Muscle layer of colon (tissue), 2 donors: Measurements from ENCODE around the gene NDUFS7.
A peak's percentile ranks its signal among the peaks of the same experiment; 100 is the strongest.

ENCODE experiments used
- H3K27ac ChIP-seq: one replicate; pipeline ENCODE4 v1.7.0; 2013; ENCODE audit warnings: low read depth, mild to moderate bottlenecking, low read length, moderate library complexity
- H3K27me3 ChIP-seq, 2 donors: one replicate each; pipeline ENCODE4 v1.7.0; 2013; ENCODE audit warnings: low read length in 2 of 2, mild to moderate bottlenecking in 2 of 2; ENCODE audit not compliant: insufficient read depth in 2 of 2, control insufficient read depth in 1 of 2
- H3K36me3 ChIP-seq: one replicate; pipeline ENCODE4 v1.7.0; 2013; ENCODE audit warnings: mild to moderate bottlenecking, low read length; ENCODE audit not compliant: insufficient read depth
- H3K4me1 ChIP-seq: one replicate; pipeline ENCODE4 v1.7.0; 2013; ENCODE audit warnings: mild to moderate bottlenecking, low read length; ENCODE audit not compliant: insufficient read depth
- H3K4me3 ChIP-seq, 2 donors: one replicate each; pipeline ENCODE4 v1.7.0; 2013; ENCODE audit warnings: low read length in 2 of 2, low read depth in 1 of 2, mild to moderate bottlenecking in 1 of 2, moderate library complexity in 1 of 2
- H3K9ac ChIP-seq: one replicate; pipeline ENCODE4 v1.7.0; 2013; ENCODE audit warnings: low read length
- H3K9me3 ChIP-seq: one replicate; pipeline ENCODE4 v1.7.0; 2013; ENCODE audit warnings: mild to moderate bottlenecking, low read length
- donor health status: abdominal sarcoma.
- donor health status: Adenocarcinoma of cecum.

Gene NDUFS7

DNA sequence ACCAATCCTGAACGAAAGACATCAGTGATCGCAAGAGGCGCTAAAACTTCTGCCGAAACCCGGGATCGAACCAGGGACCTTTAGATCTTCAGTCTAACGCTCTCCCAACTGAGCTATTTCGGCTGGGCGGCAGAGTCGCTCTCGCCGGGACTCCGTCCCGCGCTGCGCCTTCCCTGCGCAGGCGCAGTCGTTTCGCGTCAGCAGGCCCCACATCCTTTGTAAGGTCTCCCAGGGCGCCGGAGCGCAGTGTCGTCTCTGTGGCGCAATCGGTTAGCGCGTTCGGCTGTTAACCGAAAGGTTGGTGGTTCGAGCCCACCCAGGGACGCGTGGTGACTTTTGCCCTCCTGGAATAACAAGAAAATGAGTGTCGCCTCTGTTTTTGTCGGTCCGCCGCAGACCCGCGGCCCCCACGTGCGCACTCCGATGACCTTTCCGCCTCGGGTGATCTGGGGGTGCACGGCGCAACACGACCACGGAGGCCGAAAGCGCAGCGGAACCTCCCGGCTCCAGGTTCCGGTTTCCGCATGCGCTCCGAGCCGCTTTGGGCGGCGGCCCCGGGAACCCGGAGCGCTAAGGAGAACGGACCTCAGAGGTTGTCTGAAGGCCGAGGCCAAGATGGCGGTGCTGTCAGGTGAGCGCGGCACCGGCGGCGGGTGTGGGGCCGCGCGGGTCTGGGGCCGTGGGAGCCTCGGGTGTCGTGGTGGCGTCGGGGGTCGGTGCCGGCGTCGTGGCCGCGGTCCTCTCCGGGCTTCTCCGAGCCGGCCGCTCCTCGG, at the start of gene NDUFS7:
Gene NDUFS7 (plus strand): TSS at position 596 of the 773 bp plus-strand sequence. CDS start 20 bp downstream, at position 616.
- Histone ChIP-seq H3K4me1 (peaks cover 19% of the 10 kb centered on the region), H3K36me3 (peaks cover 12% of the 10 kb centered on the region), H3K9ac (peak within 1 kb of the TSS; percentile 72), H3K27ac (peak within 1 kb of the TSS; percentile 95), H3K4me3 (peak within 1 kb of the TSS; percentile 63 to 94), H3K27me3 (no peaks in the 10 kb centered on the region), H3K9me3 (no peaks in the 10 kb centered on the region)

DNA sequence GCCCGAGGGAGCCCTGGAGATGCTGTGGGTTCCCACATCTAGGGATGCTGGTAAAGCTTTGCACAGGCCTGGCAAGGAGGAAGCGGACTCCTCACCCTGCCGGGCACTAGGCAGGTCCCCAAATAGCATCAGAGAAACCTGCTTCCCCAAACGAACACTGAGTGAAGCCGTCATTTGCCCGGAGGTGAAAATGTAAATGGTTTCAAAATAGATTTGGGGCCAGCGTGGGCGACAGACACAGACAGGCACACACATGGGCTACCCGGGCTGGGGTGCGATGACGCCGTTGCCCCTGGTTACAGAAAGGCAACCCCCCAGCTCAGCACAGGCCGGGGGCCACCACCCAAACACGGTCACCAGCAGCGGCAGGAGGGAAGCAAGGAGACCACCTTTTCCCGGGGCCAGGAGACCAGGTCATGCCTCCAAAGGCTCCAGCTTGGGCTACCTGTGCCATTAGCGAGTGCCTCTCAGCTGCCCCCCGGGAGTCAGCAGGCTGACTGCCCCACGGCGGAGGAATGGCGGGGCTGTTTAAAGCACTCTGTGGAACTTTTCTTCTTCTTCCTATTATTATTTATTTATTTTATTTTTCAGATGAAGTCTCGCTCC, 47.5 kb upstream of the NDUFS7 start:
- no peaks in the 10 kb centered on the region for H3K36me3 ChIP-seq
- H3K4me1 ChIP-seq, result no peaks in the 10 kb centered on the region
- no peaks in the 10 kb centered on the region for H3K9me3 ChIP-seq
- H3K9ac ChIP-seq, result no peak overlapping the region
- H3K4me3 ChIP-seq, result no peak overlapping the region
- H3K27me3 ChIP-seq, result no peaks in the 10 kb centered on the region
- H3K27ac ChIP-seq, result no peak overlapping the region

DNA sequence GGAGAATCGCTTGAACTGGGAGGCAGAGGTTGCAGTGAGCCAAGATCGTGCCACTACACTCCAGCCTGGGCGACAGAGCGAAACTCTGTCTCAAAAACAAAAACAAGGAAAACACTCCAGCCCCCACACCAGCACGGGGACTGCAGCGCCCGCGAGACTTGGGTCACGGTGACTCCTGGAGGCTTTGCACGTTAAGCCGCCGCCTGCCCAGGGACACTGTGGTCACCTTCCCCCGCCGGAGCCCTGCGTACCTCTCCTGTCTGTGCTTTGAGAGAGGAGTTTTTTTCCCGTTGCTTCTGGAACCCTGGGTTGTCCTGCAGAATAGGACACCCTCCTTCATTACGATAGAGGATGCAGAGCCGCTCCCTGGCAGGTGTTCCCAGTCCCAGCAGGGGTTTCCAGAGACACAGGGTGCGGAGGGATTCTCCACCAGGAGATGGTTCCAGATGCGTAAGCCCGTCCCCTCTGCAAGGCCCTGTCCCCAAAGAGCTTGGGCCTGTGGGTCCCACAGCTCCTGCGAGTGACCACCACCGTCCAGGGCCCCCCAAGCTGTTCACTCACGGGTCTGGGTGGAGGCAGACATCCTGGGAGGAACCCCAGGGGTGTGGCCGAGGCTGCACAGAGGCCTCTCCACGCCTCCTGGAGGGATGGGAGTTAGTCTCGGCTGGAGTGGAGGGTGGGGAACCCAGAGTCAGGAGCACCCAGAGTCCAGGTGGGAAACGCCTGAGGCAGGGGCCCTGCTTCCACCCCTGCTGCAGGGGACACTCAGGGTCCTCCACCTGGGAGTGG, 42.8 kb upstream of the NDUFS7 start:
- H3K36me3 ChIP-seq, result no peaks in the 10 kb centered on the region
- H3K9me3 ChIP-seq, result no peaks in the 10 kb centered on the region
- no peak overlapping the region for H3K9ac ChIP-seq
- H3K27ac ChIP-seq, result no peak overlapping the region
- no peak overlapping the region for H3K4me3 ChIP-seq
- H3K4me1 ChIP-seq, result no peaks in the 10 kb centered on the region
- no peaks in the 10 kb centered on the region for H3K27me3 ChIP-seq

- no peaks in the 10 kb centered on the region for H3K27me3 ChIP-seq
- H3K9me3 ChIP-seq, result no peaks in the 10 kb centered on the region
- no peak overlapping the region for H3K4me3 ChIP-seq
- H3K27ac ChIP-seq, result no peak overlapping the region
- no peaks in the 10 kb centered on the region for H3K4me1 ChIP-seq
- no peak overlapping the region for H3K9ac ChIP-seq
- no peaks in the 10 kb centered on the region for H3K36me3 ChIP-seq
These were observed 40.7 kb upstream of the NDUFS7 start for GRCh38 chr19:1343041-1343440.

DNA sequence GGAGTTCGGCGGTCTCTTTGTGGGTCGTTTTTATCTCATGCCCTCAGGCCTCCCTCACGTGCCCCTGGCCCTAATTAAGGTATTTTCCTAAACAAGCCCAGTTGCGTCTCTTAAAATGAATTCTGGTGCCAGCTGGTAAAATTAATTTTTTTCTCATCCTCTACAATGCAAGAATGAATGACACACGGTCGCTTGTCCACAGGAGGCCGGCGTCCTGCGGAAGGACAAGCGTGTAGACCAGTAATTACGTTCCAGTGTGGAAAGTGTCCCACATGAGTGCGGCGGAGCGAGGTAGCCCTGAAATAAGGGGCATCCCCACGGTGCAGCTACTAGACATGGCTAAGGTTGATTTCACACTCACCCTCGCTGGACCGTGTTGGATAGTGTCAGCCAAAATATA, 34.5 kb upstream of the NDUFS7 start:
- H3K4me1 ChIP-seq, result peaks cover 7% of the 10 kb centered on the region
- no peaks in the 10 kb centered on the region for H3K9me3 ChIP-seq
- H3K4me3 ChIP-seq, result no peak overlapping the region
- no peak overlapping the region for H3K9ac ChIP-seq
- no peaks in the 10 kb centered on the region for H3K27me3 ChIP-seq
- no peaks in the 10 kb centered on the region for H3K36me3 ChIP-seq
- no peak overlapping the region for H3K27ac ChIP-seq

DNA sequence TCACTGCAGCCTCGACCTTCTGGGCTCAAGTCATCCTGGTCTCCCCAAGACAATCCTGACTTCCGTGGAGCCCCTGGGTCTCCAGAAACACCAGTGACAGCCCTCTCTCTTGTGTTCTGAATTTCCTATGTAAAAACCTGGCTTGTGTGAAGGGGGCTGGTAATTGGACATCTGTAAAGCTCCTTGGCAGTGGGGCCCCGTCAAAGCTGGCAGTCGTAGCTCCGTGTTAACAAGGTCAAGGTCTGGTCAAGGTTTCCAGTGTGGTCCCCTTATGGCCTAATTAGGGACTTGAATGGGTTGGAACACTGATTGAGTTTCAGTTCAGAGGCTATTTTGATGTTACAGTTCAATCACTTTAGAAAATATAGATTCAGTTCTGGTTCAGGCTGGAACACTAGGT, 32.8 kb upstream of the NDUFS7 start:
- Histone ChIP-seq H3K4me1 (peaks cover 9% of the 10 kb centered on the region), H3K9ac (no peak overlapping the region), H3K27ac (no peak overlapping the region), H3K27me3 (no peaks in the 10 kb centered on the region), H3K36me3 (no peaks in the 10 kb centered on the region), H3K4me3 (no peak overlapping the region), H3K9me3 (no peaks in the 10 kb centered on the region)

DNA sequence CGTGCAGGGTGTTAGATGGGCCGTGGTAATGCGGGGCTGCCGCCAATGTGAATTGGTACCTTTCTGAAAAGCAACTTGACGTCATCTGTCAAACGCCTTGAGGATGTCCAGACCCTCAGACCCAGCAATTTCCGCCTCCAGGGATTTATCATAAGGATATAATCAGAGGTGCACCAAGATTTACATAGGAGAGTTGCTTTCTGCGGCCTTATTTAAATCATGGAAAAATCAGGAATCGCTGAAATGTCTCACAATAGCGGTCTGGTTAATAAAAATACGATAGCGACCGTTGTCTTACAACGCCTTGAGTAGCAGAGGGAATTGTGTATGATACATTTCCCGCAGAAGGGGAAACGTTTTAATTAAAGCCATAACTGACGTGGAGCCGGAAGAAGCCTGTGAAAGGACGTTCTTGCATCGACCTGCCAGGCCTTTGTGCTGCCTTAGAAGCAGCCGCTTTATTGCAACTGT, 32.3 kb upstream of the NDUFS7 start:
- Histone ChIP-seq H3K4me1 (peaks cover 14% of the 10 kb centered on the region), H3K27me3 (no peaks in the 10 kb centered on the region), H3K9me3 (no peaks in the 10 kb centered on the region), H3K4me3 (no peak overlapping the region), H3K27ac (no peak overlapping the region), H3K9ac (no peak overlapping the region), H3K36me3 (no peaks in the 10 kb centered on the region)

GRCh38 chr19:1353144-1353543, 30.6 kb upstream of the NDUFS7 start:
- Histone ChIP-seq H3K27me3 (no peaks in the 10 kb centered on the region), H3K4me1 (peaks cover 27% of the 10 kb centered on the region), H3K27ac (no peak overlapping the region), H3K9me3 (no peaks in the 10 kb centered on the region), H3K36me3 (peaks cover 14% of the 10 kb centered on the region), H3K9ac (no peak overlapping the region), H3K4me3 (no peak overlapping the region)

GRCh38 chr19:1354970-1355567, 28.6 kb upstream of the NDUFS7 start:
- H3K4me3 ChIP-seq, result peak overlapping the region; percentile 87
- peak overlapping the region; percentile 79 for H3K27ac ChIP-seq
- H3K27me3 ChIP-seq, result no peaks in the 10 kb centered on the region
- H3K4me1 ChIP-seq, result peaks cover 27% of the 10 kb centered on the region
- H3K36me3 ChIP-seq, result peaks cover 27% of the 10 kb centered on the region
- H3K9me3 ChIP-seq, result no peaks in the 10 kb centered on the region
- H3K9ac ChIP-seq, result peak overlapping the region; percentile 54

- no peaks in the 10 kb centered on the region for H3K27me3 ChIP-seq
- H3K4me3 ChIP-seq, result peak overlapping the region; percentile 87
- H3K9ac ChIP-seq, result peak overlapping the region; percentile 54
- H3K27ac ChIP-seq, result peak overlapping the region; percentile 79
- no peaks in the 10 kb centered on the region for H3K9me3 ChIP-seq
- H3K4me1 ChIP-seq, result peaks cover 35% of the 10 kb centered on the region
- H3K36me3 ChIP-seq, result peaks cover 30% of the 10 kb centered on the region
These were observed 27.9 kb upstream of the NDUFS7 start for GRCh38 chr19:1355568-1356507.
